GM23338 (cell line): ENCODE measurements around the gene ZGPAT. TPM values are rescaled to one million over a fixed set of nuclear protein-coding genes. Genes with fewer than 3 reads are reported as not detected.

ENCODE experiments used
- ATAC-seq: fragments of 200-7000 bp; cut with Tn5 transposase; 3 replicates; pipeline ENCODE4 v1.9.1; 2020
- DNase-seq: peaks from one replicate; pipeline ENCODE4 v3.0.0-alpha.2; 2015; ENCODE audit warnings: low spot score
- H2AFZ ChIP-seq: fragments of 200-600 bp; sonication (generic); 2 replicates; pipeline ENCODE4 v1.8.0; 2016; ENCODE audit warnings: antibody characterized with exemption, mild to moderate bottlenecking, moderate library complexity
- H3F3A ChIP-seq: fragments of 200-600 bp; sonication (generic); replicated peaks from 2 replicates; pipeline ENCODE4 v1.8.0; 2017; ENCODE audit warnings: antibody characterized with exemption, mixed run types, low read depth
- H3K27ac ChIP-seq: fragments of 200-600 bp; sonication (generic); 2 replicates; pipeline ENCODE4 v1.6.1; 2016; ENCODE audit warnings: low read depth
- H3K27me3 ChIP-seq: fragments of 200-600 bp; sonication (generic); 2 replicates; pipeline ENCODE4 v1.8.0; 2016; ENCODE audit warnings: mild to moderate bottlenecking, mixed run types, moderate library complexity; ENCODE audit not compliant: insufficient read depth
- H3K36me3 ChIP-seq: fragments of 200-600 bp; sonication (generic); 2 replicates; pipeline ENCODE4 v1.8.0; 2016; ENCODE audit warnings: mild to moderate bottlenecking; ENCODE audit not compliant: insufficient read depth
- H3K4me1 ChIP-seq: fragments of 200-600 bp; sonication (generic); 2 replicates; pipeline ENCODE4 v1.8.0; 2016; ENCODE audit warnings: mild to moderate bottlenecking, moderate library complexity; ENCODE audit not compliant: insufficient read depth
- H3K4me2 ChIP-seq: fragments of 200-600 bp; sonication (generic); 2 replicates; pipeline ENCODE4 v1.7.1; 2017; ENCODE audit warnings: mixed run types
- H3K4me3 ChIP-seq: fragments of 200-600 bp; sonication (generic); 2 replicates; pipeline ENCODE4 v1.6.1; 2016; ENCODE audit warnings: mixed run types
- H3K79me2 ChIP-seq: fragments of 200-600 bp; sonication (generic); replicated peaks from 2 replicates; pipeline ENCODE4 v1.8.0; 2017; ENCODE audit warnings: mild to moderate bottlenecking; ENCODE audit not compliant: insufficient read depth
- H3K9me2 ChIP-seq: fragments of 200-600 bp; sonication (generic); 2 replicates; pipeline ENCODE4 v1.8.0; 2017; ENCODE audit not compliant: insufficient read depth
- H4K20me1 ChIP-seq: fragments of 200-600 bp; sonication (generic); replicated peaks from 2 replicates; pipeline ENCODE4 v1.8.0; 2017; ENCODE audit warnings: mild to moderate bottlenecking; ENCODE audit not compliant: insufficient read depth
- H3K27ac Mint-ChIP-seq: 2 replicates; pipeline ENCODE4 v1.8.0; 2020; ENCODE audit warnings: inconsistent platforms, mild to moderate bottlenecking, moderate library complexity, mixed read lengths
- H3K27me3 Mint-ChIP-seq: 3 replicates; pipeline ENCODE4 v1.8.0; 2022; ENCODE audit warnings: low read depth, mild to moderate bottlenecking, moderate library complexity, mixed read lengths, inconsistent platforms; ENCODE audit not compliant: insufficient read depth, poor library complexity
- H3K36me3 Mint-ChIP-seq: 3 replicates; pipeline ENCODE4 v1.8.0; 2021; ENCODE audit warnings: low read depth, mild to moderate bottlenecking, inconsistent platforms, moderate library complexity, mixed read lengths
- H3K4me1 Mint-ChIP-seq: 3 replicates; pipeline ENCODE4 v1.8.0; 2020; ENCODE audit warnings: mild to moderate bottlenecking, inconsistent platforms, mixed read lengths
- H3K4me3 Mint-ChIP-seq: 3 replicates; pipeline ENCODE4 v1.8.0; 2021; ENCODE audit warnings: moderate library complexity, mild to moderate bottlenecking, inconsistent platforms, mixed read lengths
- H3K9me3 Mint-ChIP-seq: 3 replicates; pipeline ENCODE4 v1.8.0; 2020; ENCODE audit warnings: moderate library complexity, mild to moderate bottlenecking, inconsistent platforms, mixed read lengths
- CREB1 ChIP-seq: fragments of 250-450 bp; sonication (Bioruptor Pico); IDR thresholded peaks from 2 replicates; pipeline ENCODE4 v1.5.0; 2020; ENCODE audit warnings: low read depth, mild to moderate bottlenecking, moderate library complexity
- ETS1 ChIP-seq: IDR thresholded peaks from 2 replicates; pipeline ENCODE4 v1.6.1; 2016; ENCODE audit warnings: antibody characterized with exemption
- EZH2phosphoT487 ChIP-seq: fragments of 200-600 bp; sonication (generic); IDR thresholded peaks from one replicate; pipeline ENCODE4 v1.8.1; 2018; ENCODE audit warnings: antibody characterized with exemption; ENCODE audit not compliant: unreplicated experiment
- NANOG ChIP-seq: IDR thresholded peaks from 2 replicates; pipeline ENCODE4 v1.6.1; 2016; ENCODE audit warnings: antibody characterized with exemption, borderline replicate concordance
- POLR2AphosphoS5 ChIP-seq: IDR thresholded peaks from 2 replicates; pipeline ENCODE4 v1.6.1; 2016; ENCODE audit warnings: antibody characterized with exemption, low read depth
- ZNF114 ChIP-seq: fragments of 250-450 bp; sonication (Bioruptor Pico); IDR thresholded peaks from 2 replicates; pipeline ENCODE4 v1.5.0; 2020; ENCODE audit warnings: mild to moderate bottlenecking, moderate library complexity
- ZNF331 ChIP-seq: fragments of 250-450 bp; sonication (Bioruptor Pico); IDR thresholded peaks from 2 replicates; pipeline ENCODE4 v1.5.0; 2020; ENCODE audit warnings: low read depth, mild to moderate bottlenecking, moderate library complexity
- ZNF462 ChIP-seq: fragments of 250-450 bp; sonication (Bioruptor Pico); IDR thresholded peaks from 2 replicates; pipeline ENCODE4 v1.5.0; 2020; ENCODE audit warnings: mild to moderate bottlenecking, moderate library complexity
- polyA plus RNA-seq: library from polyadenylated mRNA; unstranded; fragments of >200 nt; fragmentation: Nextera tagmentation; extraction: Ambion mirVana; gene quantifications from 2 replicates; pipeline ENCODE4 v1.2.1, GENCODE V29; 2016
- total RNA-seq: library from RNA; depleted of rRNA; stranded (reverse); fragments of >200 nt; shearing (Covaris generic); gene quantifications from 2 replicates; pipeline ENCODE4 v1.2.3, GENCODE V29; 2014

ZGPAT gene
- total and polyA plus RNA-seq, 2 experiments from 2014 or later: 25.0 to 39.2 TPM

- H3K4me1 Mint-ChIP-seq: no peaks in the 10 kb centered on the region
- H3K27me3 Mint-ChIP-seq: peaks cover 9% of the 10 kb centered on the region
- H3K4me3 Mint-ChIP-seq: no peak overlapping the region
- no peaks in the 10 kb centered on the region; the same call in 1 of the 2 replicates for H4K20me1 ChIP-seq
- no peak overlapping the region for H3K27ac Mint-ChIP-seq
- no peak overlapping the region for H3K27ac ChIP-seq
- peaks cover 12% of the 10 kb centered on the region for H3F3A ChIP-seq
- no peak overlapping the region for H3K4me3 ChIP-seq
- no peak for ATAC-seq
- no peaks in the 10 kb centered on the region; the same call in 2 of the 3 replicates for H3K9me3 Mint-ChIP-seq
- no peaks in the 10 kb centered on the region for H3K4me1 ChIP-seq
- peaks cover 3% of the 10 kb centered on the region; the same call in 1 of the 2 replicates for H3K79me2 ChIP-seq
- H3K9me2 ChIP-seq: 0 out of 2 replicates have a peak, but pooled peaks cover 5% of the 10 kb centered on the region
- H3K36me3 Mint-ChIP-seq: peaks cover 19% of the 10 kb centered on the region
- no peak for TF ChIP-seq NANOG
- TF ChIP-seq ZNF331 (CRISPR knock-in tag): no peak
- no peak for TF ChIP-seq ZNF462 (CRISPR knock-in tag)
- no peak for TF ChIP-seq CREB1 (CRISPR knock-in tag)
- TF ChIP-seq ZNF114 (CRISPR knock-in tag): no peak
- no peak for TF ChIP-seq POLR2AphosphoS5
- no peak for TF ChIP-seq EZH2phosphoT487
- no peak for TF ChIP-seq ETS1
- no peaks in the 10 kb centered on the region for H3K27me3 ChIP-seq
- DNase-seq: no peak
- H3K36me3 ChIP-seq: no peaks in the 10 kb centered on the region
- H3K4me2 ChIP-seq: no peak overlapping the region
- no peak overlapping the region for H2AFZ ChIP-seq
Observed at GRCh38 chr20:63731410-63731809, 23.6 kb downstream of the ZGPAT start.
